Epithelial cell of esophagus (primary cell): ENCODE measurements around the gene OPHN1.
A peak's percentile ranks its signal among the peaks of the same experiment; 100 is the strongest.
"Not testable (repeated sequence)": the region's sequence is repeated elsewhere in the genome, so short reads cannot be mapped to it uniquely, and the experiment has no call there.

Experiments
- DNase-seq: peaks from one replicate; pipeline ENCODE4 v3.0.0; 2010; ENCODE audit warnings: low read depth
- H3K4me3 ChIP-seq: 2 replicates; pipeline ENCODE4 v1.5.1; 2011; ENCODE audit warnings: mild to moderate bottlenecking, low read length, control low read depth
- CTCF ChIP-seq: IDR thresholded peaks from 2 replicates; pipeline ENCODE4 v1.5.1; 2011; ENCODE audit warnings: low read depth, mild to moderate bottlenecking, low read length, control low read depth, inconsistent platforms; ENCODE audit not compliant: insufficient read depth; ENCODE audit errors: missing control alignments

Gene OPHN1

DNA sequence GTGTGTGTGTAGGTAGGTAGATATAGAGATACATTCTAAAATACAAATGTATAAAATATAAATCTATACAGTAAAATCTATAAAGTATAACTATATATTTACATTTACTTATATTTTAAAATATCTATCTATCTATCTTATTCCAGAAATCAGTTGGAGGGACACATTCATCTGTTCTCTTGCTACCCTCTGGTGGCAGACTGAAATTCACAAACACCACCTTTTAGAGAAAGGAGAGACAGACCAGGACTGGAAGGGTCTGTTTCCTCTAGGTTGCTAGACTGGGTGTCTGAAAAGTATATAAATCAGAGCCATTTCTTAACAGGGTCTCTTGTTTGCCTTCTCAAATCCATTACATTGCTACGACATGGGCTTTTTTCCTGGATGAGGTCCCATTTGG is 343.0 kb downstream of the OPHN1 start:
- H3K4me3 ChIP-seq: no peak overlapping the region
- peak; percentile 12 for TF ChIP-seq CTCF
- no peak for DNase-seq

- no peak for DNase-seq
- no peak overlapping the region for H3K4me3 ChIP-seq
- no peak for TF ChIP-seq CTCF
Observed at GRCh38 chrX:68087526-68087925, 345.8 kb downstream of the OPHN1 start.

DNA sequence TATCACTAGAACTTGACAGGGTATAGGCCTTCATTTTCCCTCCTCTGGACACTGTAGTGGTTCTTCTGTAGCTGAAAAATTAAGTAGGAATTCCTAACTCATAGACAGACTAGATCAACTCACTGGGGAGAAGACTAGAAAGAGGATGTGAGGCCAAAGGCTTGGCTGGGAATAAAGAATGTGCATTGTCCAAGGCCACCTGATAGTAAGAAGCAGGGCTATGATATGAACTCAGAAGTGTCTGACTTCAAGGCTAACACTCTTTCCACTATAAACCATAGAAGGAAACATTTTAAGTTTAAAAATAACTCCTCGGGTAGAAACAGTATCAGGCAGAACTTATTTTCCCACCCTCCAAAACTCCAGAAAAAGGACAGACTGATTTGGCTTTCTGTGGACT is 346.6 kb downstream of the OPHN1 start:
- DNase-seq: no peak
- no peak overlapping the region for H3K4me3 ChIP-seq
- TF ChIP-seq CTCF: no peak

GRCh38 chrX:68084765-68085164 is 348.5 kb downstream of the OPHN1 start:
- DNase-seq: peak; percentile 32
- no peak for TF ChIP-seq CTCF
- H3K4me3 ChIP-seq: no peak overlapping the region

GRCh38 chrX:68083510-68083909 is 349.8 kb downstream of the OPHN1 start:
- no peak overlapping the region for H3K4me3 ChIP-seq
- DNase-seq: no peak
- TF ChIP-seq CTCF: no peak

DNA sequence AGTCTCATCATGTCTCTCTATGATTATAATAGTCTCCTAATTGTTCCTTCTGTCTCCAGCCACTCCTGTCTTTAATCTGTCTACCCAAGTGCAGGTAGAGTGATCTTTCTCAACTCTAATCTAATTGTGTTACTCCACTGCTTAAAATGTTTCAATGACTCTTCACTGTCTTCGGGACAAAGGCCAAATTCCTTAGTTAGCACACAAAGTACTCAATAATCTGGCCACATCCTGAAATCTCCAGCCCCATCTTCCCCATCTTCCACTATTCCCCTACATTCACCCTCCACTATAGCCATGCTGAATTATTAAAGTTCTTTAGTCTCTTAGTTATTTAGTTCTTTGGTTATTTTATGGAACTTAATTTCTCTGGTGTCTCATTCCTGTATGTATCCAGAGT is 353.3 kb downstream of the OPHN1 start:
- no peak overlapping the region for H3K4me3 ChIP-seq
- TF ChIP-seq CTCF: no peak
- no peak for DNase-seq

- not testable (repeated sequence) for DNase-seq, H3K4me3 ChIP-seq
Observed at GRCh38 chrX:68078801-68079200, 354.5 kb downstream of the OPHN1 start.

GRCh38 chrX:68077378-68077777 is 355.9 kb downstream of the OPHN1 start:
- no peak overlapping the region for H3K4me3 ChIP-seq
- TF ChIP-seq CTCF: no peak
- DNase-seq: no peak
